Left lobe of liver (tissue), 2 donors: Measurements from ENCODE around the gene STARD5. TPM values are rescaled to one million over a fixed set of nuclear protein-coding genes. Genes with fewer than 3 reads are reported as not detected.
"Not testable (repeated sequence)": the region's sequence is repeated elsewhere in the genome, so short reads cannot be mapped to it uniquely, and the experiment has no call there.

ENCODE experiments used
- ATAC-seq: fragments of 200-7000 bp; cut with Tn5 transposase; one replicate; pipeline ENCODE4 v1.9.1; 2020; ENCODE audit warnings: mild to moderate bottlenecking, moderate library complexity
- DNase-seq: peaks from one replicate; pipeline ENCODE4 v3.0.0-alpha.2; 2020; ENCODE audit warnings: low spot score
- total RNA-seq: library from RNA; stranded (reverse); gene quantifications from one replicate; pipeline ENCODE4 v1.2.1, GENCODE V29; 2021
- donor health status: DM: no; HTN: no; CAD: no; lungs with moderate emphysema.
- donor health status: DM: no; HTN: yes; CAD: no.

Gene STARD5
- total RNA-seq: 17.8 TPM

GRCh38 chr15:81323944-81324881, at the start of gene STARD5:
TSS of gene STARD5 (minus strand) at chr15:81324141. CDS start at chr15:81324099, 42 bp downstream.
- ATAC-seq (peak; percentile 95), DNase-seq (peak; percentile 100)

GRCh38 chr15:81373176-81373575, 49.2 kb upstream of the STARD5 start:
- no peak for ATAC-seq
- no peak for DNase-seq

- no peak for DNase-seq
- no peak for ATAC-seq
These were observed 48.6 kb upstream of the STARD5 start for GRCh38 chr15:81372575-81372974.

- no peak for DNase-seq
- ATAC-seq: no peak
These were observed 40.0 kb upstream of the STARD5 start for GRCh38 chr15:81363718-81364500.

- DNase-seq (no peak), ATAC-seq (no peak)
These were observed 39.3 kb upstream of the STARD5 start for GRCh38 chr15:81363276-81363675.

GRCh38 chr15:81362790-81363189, 38.8 kb upstream of the STARD5 start:
- no peak for DNase-seq
- ATAC-seq: no peak

GRCh38 chr15:81361891-81362290, 38.0 kb upstream of the STARD5 start:
- ATAC-seq: no peak
- no peak for DNase-seq

- no peak for ATAC-seq
These were observed 36.5 kb upstream of the STARD5 start for GRCh38 chr15:81360491-81360890.

GRCh38 chr15:81358248-81358647, 34.3 kb upstream of the STARD5 start:
- no peak for DNase-seq
- no peak for ATAC-seq

More at GRCh38 chr15:81360491-81360890, 36.5 kb upstream of the STARD5 start:
- no peak for DNase-seq

- DNase-seq (no peak), ATAC-seq (no peak)
These were observed 33.3 kb upstream of the STARD5 start for GRCh38 chr15:81357180-81357686.

- DNase-seq: no peak
- ATAC-seq: no peak
These were observed 32.3 kb upstream of the STARD5 start for GRCh38 chr15:81356252-81356651.

GRCh38 chr15:81351651-81352050, 27.7 kb upstream of the STARD5 start:
- no peak for DNase-seq
- no peak for ATAC-seq

- ATAC-seq (no peak), DNase-seq (no peak)
These were observed 25.3 kb upstream of the STARD5 start for GRCh38 chr15:81349271-81349670.

- DNase-seq, ATAC-seq: not testable (repeated sequence)
These were observed 24.8 kb upstream of the STARD5 start for GRCh38 chr15:81348691-81349090.

GRCh38 chr15:81347910-81348309, 24.0 kb upstream of the STARD5 start:
- no peak for DNase-seq
- no peak for ATAC-seq

GRCh38 chr15:81346611-81347010, 22.7 kb upstream of the STARD5 start:
- DNase-seq (no peak), ATAC-seq (no peak)

- no peak for DNase-seq
- no peak for ATAC-seq
These were observed 19.4 kb upstream of the STARD5 start for GRCh38 chr15:81343371-81343770.

- DNase-seq (no peak), ATAC-seq (no peak)
These were observed 17.4 kb upstream of the STARD5 start for GRCh38 chr15:81341351-81341750.

- ATAC-seq (no peak), DNase-seq (no peak)
These were observed 15.9 kb upstream of the STARD5 start for GRCh38 chr15:81339851-81340250.

- DNase-seq (no peak), ATAC-seq (no peak)
These were observed 15.4 kb upstream of the STARD5 start for GRCh38 chr15:81339321-81339720.

- DNase-seq (no peak), ATAC-seq (no peak)
These were observed 14.4 kb upstream of the STARD5 start for GRCh38 chr15:81338170-81339007.
